T-helper 1 cell treated with Interleukin-12 subunit alpha and Interleukin-12 subunit beta and Interleukin-4 antibody, amounts not matched to agents 30 μg/mL and 1 μg/mL, for 36 hours (primary cell): ENCODE measurements around the gene VPS54.
"Not testable (repeated sequence)": the region's sequence is repeated elsewhere in the genome, so short reads cannot be mapped to it uniquely, and the experiment has no call there.

Source experiments
- H3K27ac Mint-ChIP-seq: one replicate; pipeline ENCODE4 v1.8.0; 2021; ENCODE audit warnings: mild to moderate bottlenecking, mixed read lengths
- H3K27me3 Mint-ChIP-seq: one replicate; pipeline ENCODE4 v1.8.0; 2021; ENCODE audit warnings: low read depth, mixed read lengths
- H3K36me3 Mint-ChIP-seq: one replicate; pipeline ENCODE4 v1.8.0; 2021; ENCODE audit warnings: low read depth, mixed read lengths
- H3K4me1 Mint-ChIP-seq: one replicate; pipeline ENCODE4 v1.8.0; 2021; ENCODE audit warnings: low read depth, mixed read lengths
- H3K4me3 Mint-ChIP-seq: one replicate; pipeline ENCODE4 v1.8.0; 2021; ENCODE audit warnings: mild to moderate bottlenecking, moderate library complexity, mixed read lengths
- H3K9me3 Mint-ChIP-seq: one replicate; pipeline ENCODE4 v1.8.0; 2021; ENCODE audit warnings: mixed read lengths

VPS54 gene

GRCh38 chr2:63962186-63962585 is 57.0 kb downstream of the VPS54 start:
- no peak overlapping the region for H3K4me3 Mint-ChIP-seq
- H3K9me3 Mint-ChIP-seq = no peaks in the 10 kb centered on the region
- peaks cover 26% of the 10 kb centered on the region for H3K36me3 Mint-ChIP-seq
- H3K27me3 Mint-ChIP-seq = no peaks in the 10 kb centered on the region
- H3K27ac Mint-ChIP-seq = no peak overlapping the region
- no peaks in the 10 kb centered on the region for H3K4me1 Mint-ChIP-seq

GRCh38 chr2:63950414-63950813 is 68.8 kb downstream of the VPS54 start:
- Mint-ChIP-seq H3K27ac (no peak overlapping the region), H3K4me1 (peaks cover 8% of the 10 kb centered on the region), H3K27me3 (no peaks in the 10 kb centered on the region), H3K4me3 (no peak overlapping the region), H3K9me3 (peaks cover 13% of the 10 kb centered on the region), H3K36me3 (peaks cover 37% of the 10 kb centered on the region)

DNA sequence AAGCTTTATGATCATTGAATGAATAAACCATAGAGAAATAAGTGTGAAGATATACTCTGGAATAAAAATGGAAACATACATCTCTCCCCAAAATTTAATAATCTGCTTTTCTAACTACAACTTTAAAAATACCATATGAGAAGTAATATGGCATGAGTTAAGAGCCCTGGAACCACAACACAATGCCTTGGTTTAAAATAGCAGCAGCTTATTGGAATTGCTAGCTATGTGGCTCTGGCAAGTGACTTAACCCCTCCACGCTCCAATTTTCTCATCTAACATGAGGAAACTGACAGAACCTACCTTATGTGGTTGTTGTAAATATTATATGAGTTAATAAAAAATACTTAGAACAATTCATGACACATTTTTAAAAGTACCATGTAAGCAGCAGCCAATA is 76.4 kb downstream of the VPS54 start:
- H3K27ac Mint-ChIP-seq = no peak overlapping the region
- H3K9me3 Mint-ChIP-seq = peaks cover 5% of the 10 kb centered on the region
- H3K4me3 Mint-ChIP-seq = no peak overlapping the region
- H3K4me1 Mint-ChIP-seq = no peaks in the 10 kb centered on the region
- H3K36me3 Mint-ChIP-seq = peaks cover 34% of the 10 kb centered on the region
- H3K27me3 Mint-ChIP-seq = no peaks in the 10 kb centered on the region

DNA sequence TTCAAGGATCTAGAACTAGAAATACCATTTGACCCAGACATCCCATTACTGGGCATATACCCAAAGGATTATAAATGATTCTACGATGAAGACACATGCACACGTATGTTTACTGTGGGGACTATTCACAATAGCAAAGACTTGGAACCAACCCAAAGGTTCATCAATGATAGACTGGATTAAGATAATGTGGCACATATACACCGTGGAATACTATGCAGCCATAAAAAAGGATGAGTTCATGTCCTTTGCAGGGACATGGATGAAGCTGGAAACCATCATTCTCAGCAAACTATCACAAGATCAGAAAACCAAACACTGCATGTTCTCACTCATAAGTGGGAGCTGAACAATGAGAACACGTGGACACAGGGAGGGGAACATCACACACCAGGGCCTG is 87.1 kb downstream of the VPS54 start:
- H3K4me1 Mint-ChIP-seq, H3K27me3 Mint-ChIP-seq, H3K4me3 Mint-ChIP-seq, H3K27ac Mint-ChIP-seq: not testable (repeated sequence)
- H3K36me3 Mint-ChIP-seq = peaks cover 60% of the 10 kb centered on the region
- peaks cover 11% of the 10 kb centered on the region for H3K9me3 Mint-ChIP-seq

DNA sequence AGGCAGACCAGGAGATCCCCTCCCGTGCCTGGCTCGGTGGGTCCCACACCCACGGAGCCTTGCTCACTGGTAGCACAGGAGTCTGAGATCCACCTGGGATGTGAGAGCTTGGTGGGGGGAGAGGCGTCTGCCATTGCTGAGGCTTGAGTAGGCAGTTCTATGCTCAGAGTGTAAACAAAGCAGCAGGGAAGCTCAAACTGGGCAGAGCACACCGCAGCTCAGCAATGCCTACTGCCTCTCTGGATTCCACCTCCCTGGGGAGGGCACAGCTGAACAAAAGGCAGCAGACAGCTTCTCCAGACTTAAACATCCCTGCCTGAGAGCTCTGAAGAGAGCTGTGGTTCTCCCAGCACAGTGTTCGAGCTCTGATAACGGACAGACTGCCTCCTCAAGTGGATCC is 92.4 kb downstream of the VPS54 start:
- H3K27ac Mint-ChIP-seq = no peak overlapping the region
- H3K4me3 Mint-ChIP-seq = no peak overlapping the region
- no peaks in the 10 kb centered on the region for H3K27me3 Mint-ChIP-seq
- H3K9me3 Mint-ChIP-seq = peaks cover 6% of the 10 kb centered on the region
- peaks cover 8% of the 10 kb centered on the region for H3K4me1 Mint-ChIP-seq
- H3K36me3 Mint-ChIP-seq = peaks cover 58% of the 10 kb centered on the region

GRCh38 chr2:63914311-63914710 is 104.9 kb downstream of the VPS54 start:
- H3K27ac Mint-ChIP-seq = no peak overlapping the region
- no peaks in the 10 kb centered on the region for H3K9me3 Mint-ChIP-seq
- no peak overlapping the region for H3K4me3 Mint-ChIP-seq
- peaks cover 45% of the 10 kb centered on the region for H3K36me3 Mint-ChIP-seq
- H3K27me3 Mint-ChIP-seq = no peaks in the 10 kb centered on the region
- H3K4me1 Mint-ChIP-seq = no peaks in the 10 kb centered on the region

GRCh38 chr2:63903003-63903402 is 116.2 kb downstream of the VPS54 start:
- no peak overlapping the region for H3K27ac Mint-ChIP-seq
- peaks cover 6% of the 10 kb centered on the region for H3K4me1 Mint-ChIP-seq
- no peak overlapping the region for H3K4me3 Mint-ChIP-seq
- H3K27me3 Mint-ChIP-seq = no peaks in the 10 kb centered on the region
- peaks cover 42% of the 10 kb centered on the region for H3K9me3 Mint-ChIP-seq
- peaks cover 71% of the 10 kb centered on the region for H3K36me3 Mint-ChIP-seq

- peak overlapping the region; percentile 68 for H3K27ac Mint-ChIP-seq
- H3K4me3 Mint-ChIP-seq = no peak overlapping the region
- H3K27me3 Mint-ChIP-seq = no peaks in the 10 kb centered on the region
- H3K9me3 Mint-ChIP-seq = peaks cover 42% of the 10 kb centered on the region
- peaks cover 68% of the 10 kb centered on the region for H3K36me3 Mint-ChIP-seq
- peaks cover 6% of the 10 kb centered on the region for H3K4me1 Mint-ChIP-seq
These were observed 117.1 kb downstream of the VPS54 start for GRCh38 chr2:63902149-63902548.

- Mint-ChIP-seq H3K4me3 (no peak overlapping the region), H3K36me3 (peaks cover 60% of the 10 kb centered on the region), H3K4me1 (peaks cover 8% of the 10 kb centered on the region), H3K9me3 (peaks cover 28% of the 10 kb centered on the region), H3K27me3 (no peaks in the 10 kb centered on the region), H3K27ac (no peak overlapping the region)
These were observed 119.6 kb downstream of the VPS54 start for GRCh38 chr2:63899639-63900038.

DNA sequence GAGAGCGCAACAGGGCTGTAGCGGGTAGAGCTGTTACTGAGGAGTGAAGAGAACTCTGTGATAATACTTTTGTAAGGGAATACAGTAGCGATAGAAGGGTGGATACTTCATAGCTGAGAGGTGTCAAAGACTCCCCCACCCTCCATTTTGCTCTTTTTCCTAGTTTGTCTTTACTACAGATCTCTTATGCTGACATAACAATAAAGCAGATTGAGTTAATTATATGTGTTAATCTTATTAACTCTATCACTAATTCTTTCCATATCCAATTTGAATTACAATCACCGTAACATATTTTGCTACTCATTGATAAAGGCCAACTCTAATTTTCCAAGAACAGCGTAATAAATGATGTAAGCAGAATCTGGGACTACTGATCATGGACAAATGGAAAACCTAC is 120.4 kb downstream of the VPS54 start:
- Mint-ChIP-seq H3K9me3 (peaks cover 24% of the 10 kb centered on the region), H3K36me3 (peaks cover 61% of the 10 kb centered on the region), H3K27me3 (no peaks in the 10 kb centered on the region), H3K4me3 (no peak overlapping the region), H3K4me1 (peaks cover 8% of the 10 kb centered on the region), H3K27ac (no peak overlapping the region)

DNA sequence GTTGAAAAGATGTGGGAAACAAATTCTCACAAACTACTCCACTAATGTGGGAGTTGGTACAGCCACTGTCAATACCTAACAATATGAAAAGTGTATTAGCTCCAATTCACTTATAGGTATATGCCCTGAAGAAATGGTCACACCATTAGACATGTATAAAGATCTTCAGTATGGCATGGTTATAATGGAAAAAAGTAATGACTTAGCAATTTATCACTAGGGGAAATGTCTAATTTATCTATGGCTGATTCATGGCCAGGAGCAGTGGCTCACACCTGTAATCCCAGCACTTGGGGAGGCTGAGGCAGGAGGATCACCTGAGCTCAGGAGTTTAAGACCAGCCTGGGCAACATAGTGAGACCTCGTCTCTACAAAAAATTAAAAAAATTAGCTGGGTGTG is 125.1 kb downstream of the VPS54 start:
- peaks cover 47% of the 10 kb centered on the region for H3K36me3 Mint-ChIP-seq
- no peaks in the 10 kb centered on the region for H3K27me3 Mint-ChIP-seq
- no peak overlapping the region for H3K27ac Mint-ChIP-seq
- peaks cover 7% of the 10 kb centered on the region for H3K4me1 Mint-ChIP-seq
- H3K9me3 Mint-ChIP-seq = no peaks in the 10 kb centered on the region
- no peak overlapping the region for H3K4me3 Mint-ChIP-seq

- Mint-ChIP-seq H3K27ac (no peak overlapping the region), H3K27me3 (no peaks in the 10 kb centered on the region), H3K36me3 (peaks cover 45% of the 10 kb centered on the region), H3K4me3 (no peak overlapping the region), H3K4me1 (peaks cover 13% of the 10 kb centered on the region), H3K9me3 (no peaks in the 10 kb centered on the region)
These were observed 126.1 kb downstream of the VPS54 start for GRCh38 chr2:63893163-63893562.

GRCh38 chr2:63891488-63892030 is 127.7 kb downstream of the VPS54 start:
- Mint-ChIP-seq H3K27ac (no peak overlapping the region), H3K4me3 (no peak overlapping the region), H3K4me1 (peaks cover 13% of the 10 kb centered on the region), H3K9me3 (no peaks in the 10 kb centered on the region), H3K27me3 (no peaks in the 10 kb centered on the region), H3K36me3 (peaks cover 43% of the 10 kb centered on the region)

DNA sequence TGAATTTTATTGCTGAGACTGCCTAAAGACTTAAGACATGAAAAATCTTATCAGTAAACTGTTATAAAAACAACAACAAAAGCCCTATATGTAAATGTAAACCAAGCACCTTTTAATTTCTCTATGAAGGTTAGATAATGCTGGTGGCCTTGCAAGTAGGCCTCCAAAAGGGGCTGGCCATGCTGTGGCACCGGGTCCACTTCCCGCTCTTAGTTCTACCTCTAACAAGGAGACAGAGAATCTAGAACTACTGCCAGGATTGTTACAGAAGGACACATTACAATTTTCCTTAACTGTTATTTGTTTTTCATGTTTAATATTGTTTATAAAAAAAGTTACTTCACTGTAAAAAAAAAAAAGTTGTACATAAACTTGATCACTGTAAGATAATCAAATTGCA is 128.6 kb downstream of the VPS54 start:
- Mint-ChIP-seq H3K27ac (no peak overlapping the region), H3K9me3 (no peaks in the 10 kb centered on the region), H3K4me3 (no peak overlapping the region), H3K4me1 (peaks cover 11% of the 10 kb centered on the region), H3K27me3 (no peaks in the 10 kb centered on the region), H3K36me3 (peaks cover 41% of the 10 kb centered on the region)

DNA sequence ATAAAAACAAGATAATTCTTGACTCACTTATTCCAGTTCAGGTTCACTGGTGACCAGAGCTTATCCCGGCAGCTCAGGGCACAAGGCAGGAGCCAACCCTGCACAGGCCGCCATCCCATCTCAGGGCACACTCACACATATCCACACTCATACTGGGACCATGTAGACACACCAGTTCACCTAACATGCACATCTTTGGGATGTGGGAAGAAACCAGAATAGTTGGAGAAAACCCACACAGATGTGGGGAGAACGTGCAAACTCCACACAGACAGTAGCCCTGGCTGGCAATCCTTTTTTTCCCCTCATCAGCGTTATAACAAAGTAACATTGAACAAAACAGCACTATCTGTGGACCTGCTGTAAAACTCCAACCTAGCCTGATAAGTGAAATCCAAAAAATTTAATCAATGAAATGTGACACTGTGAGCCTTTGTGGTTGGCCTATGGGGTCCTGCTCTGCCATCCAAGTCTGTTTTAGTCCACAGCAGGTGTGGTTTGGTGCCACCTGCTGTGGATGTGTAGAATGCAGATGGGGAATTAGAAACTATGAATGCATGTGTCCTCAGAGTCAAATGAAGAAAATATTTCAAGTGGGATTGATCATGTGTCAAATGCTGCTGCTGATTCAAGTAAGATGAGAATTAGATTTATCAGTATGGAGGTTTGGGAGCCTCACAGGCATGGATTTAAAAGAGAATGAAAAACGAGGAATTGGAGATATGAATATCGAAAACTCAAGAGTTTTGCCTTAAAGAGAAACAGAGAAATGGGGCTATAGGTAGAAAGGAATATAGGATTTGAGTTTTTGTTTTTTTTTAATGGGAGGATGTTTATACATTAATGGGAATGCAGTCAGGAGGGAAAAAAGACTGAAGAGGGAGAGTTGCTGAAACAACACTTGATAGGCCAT is 130.5 kb downstream of the VPS54 start:
- Mint-ChIP-seq H3K36me3 (peaks cover 40% of the 10 kb centered on the region), H3K27me3 (no peaks in the 10 kb centered on the region), H3K27ac (no peak overlapping the region), H3K4me3 (no peak overlapping the region), H3K4me1 (peaks cover 11% of the 10 kb centered on the region), H3K9me3 (no peaks in the 10 kb centered on the region)
